VCaP (cell line): Measurements from ENCODE around the gene RPL12.

Source experiments
- H3K27ac ChIP-seq: fragments of 450-650 bp; 2 replicates; pipeline ENCODE4 v1.5.1; 2017
- CTCF ChIP-seq: fragments of 450-650 bp; conservative IDR thresholded peaks from 2 replicates; pipeline ENCODE4 v1.5.1; 2017; ENCODE audit warnings: mild to moderate bottlenecking, moderate library complexity

Gene RPL12

GRCh38 chr9:127494304-127494702, 43.1 kb upstream of the RPL12 start:
- H3K27ac ChIP-seq: peak overlapping the region; percentile 69
- TF ChIP-seq CTCF: no peak

DNA sequence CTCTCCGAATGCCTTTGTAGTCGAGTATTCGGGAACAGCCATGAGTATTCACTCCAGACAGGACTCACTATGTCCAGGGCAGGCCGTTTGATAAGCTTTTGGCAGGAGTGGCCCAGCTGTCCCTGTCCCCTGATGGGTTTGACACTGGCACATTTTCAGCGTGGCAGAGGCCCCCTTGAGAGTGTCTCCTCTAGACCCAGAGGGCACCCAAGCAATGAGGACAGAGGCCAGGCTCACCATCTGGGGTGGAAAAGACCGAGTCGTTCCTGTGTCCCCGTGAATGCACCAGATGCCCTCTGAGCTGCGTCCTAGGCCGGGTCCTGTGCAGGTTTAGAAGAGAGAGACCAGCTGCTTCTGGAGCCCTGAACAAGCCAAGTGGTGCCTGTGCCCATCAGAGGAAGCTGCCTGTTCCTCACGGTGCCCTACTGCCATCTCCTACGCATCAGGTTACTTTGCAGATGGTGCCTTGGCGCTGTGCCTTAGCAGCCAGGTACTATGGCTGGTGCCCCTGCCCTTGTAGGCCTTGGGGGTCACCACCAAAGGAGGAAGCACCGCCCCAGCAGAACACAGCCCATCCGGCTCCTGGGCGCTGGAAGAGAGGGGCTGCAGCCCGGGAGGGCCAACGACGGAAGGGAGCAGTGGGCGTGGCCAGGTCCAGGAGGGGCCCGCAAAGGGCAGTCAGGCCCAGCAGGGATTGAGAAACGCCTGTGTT, 42.5 kb upstream of the RPL12 start:
- peak overlapping the region; percentile 69 for H3K27ac ChIP-seq
- TF ChIP-seq CTCF: no peak

DNA sequence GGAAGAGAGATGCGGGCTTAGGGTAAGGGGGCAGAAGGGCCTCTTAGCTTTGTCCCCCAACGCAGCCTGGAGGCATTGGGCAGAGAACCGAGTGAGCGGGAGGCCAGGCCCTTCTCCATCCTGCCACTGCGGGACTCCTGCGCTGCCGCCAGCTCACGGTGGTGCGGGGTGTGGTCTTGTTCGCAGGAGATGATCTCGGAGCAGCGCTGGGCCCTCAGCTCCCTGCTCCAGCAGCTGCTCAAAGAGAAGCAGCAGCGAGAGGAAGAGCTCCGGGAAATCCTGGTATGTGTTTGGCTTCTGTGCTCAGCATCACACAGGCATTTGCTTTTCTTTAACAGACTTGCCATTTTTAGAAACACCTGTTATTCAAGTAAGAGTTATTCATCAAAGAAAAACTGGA, 41.4 kb upstream of the RPL12 start:
- H3K27ac ChIP-seq: no peak overlapping the region
- TF ChIP-seq CTCF: no peak

GRCh38 chr9:127491516-127491915, 40.3 kb upstream of the RPL12 start:
- no peak overlapping the region for H3K27ac ChIP-seq
- TF ChIP-seq CTCF: no peak

GRCh38 chr9:127490535-127491230, 39.5 kb upstream of the RPL12 start:
- H3K27ac ChIP-seq: no peak overlapping the region
- no peak for TF ChIP-seq CTCF

DNA sequence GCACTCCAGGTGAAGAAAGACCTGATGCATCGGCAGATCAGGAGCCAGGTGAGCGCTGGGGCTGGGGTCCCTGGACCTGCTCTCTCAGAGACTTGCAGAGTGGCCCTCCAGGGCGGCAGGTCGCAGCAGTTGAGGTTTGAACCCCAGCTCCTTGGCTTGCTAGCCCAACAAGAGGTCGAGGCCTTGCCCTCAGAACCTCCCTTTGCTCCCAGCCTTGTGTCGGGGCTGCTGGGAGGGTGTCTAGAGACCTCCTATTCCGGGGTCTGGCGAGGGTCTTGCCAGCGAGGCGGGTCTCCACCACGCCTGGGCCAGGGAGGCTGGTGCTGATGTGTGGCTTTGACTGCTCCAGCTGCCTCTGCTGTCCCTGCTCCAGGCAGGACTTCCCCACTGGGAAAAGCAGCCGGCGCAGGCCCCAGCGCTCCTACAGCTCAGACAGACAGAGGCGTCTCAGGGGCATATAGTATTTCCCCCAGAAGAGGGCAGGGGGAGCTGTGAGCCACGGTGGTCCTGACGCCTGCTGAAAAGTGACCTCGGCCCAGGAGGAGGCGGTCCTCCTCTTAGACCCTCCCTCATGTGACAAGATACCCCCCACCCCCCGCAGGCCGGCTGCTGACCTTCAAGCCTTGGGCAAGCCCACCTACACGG, 38.4 kb upstream of the RPL12 start:
- TF ChIP-seq CTCF: 0 out of 2 replicates have a peak, but pooled peaks have one; percentile 6
- H3K27ac ChIP-seq: no peak overlapping the region

GRCh38 chr9:127488946-127489345, 37.7 kb upstream of the RPL12 start:
- TF ChIP-seq CTCF: no peak
- no peak overlapping the region for H3K27ac ChIP-seq
